Aorta (tissue), 5 donors: Measurements from ENCODE around the gene METTL23. TPM values are rescaled to one million over a fixed set of nuclear protein-coding genes. Genes with fewer than 3 reads are reported as not detected.
"Not testable (repeated sequence)": the region's sequence is repeated elsewhere in the genome, so short reads cannot be mapped to it uniquely, and the experiment has no call there.

Source experiments
- ATAC-seq: fragments of 200-7000 bp; cut with Tn5 transposase; one replicate; pipeline ENCODE4 v1.9.1; 2022; ENCODE audit warnings: moderate library complexity; ENCODE audit not compliant: low FRiP score
- DNase-seq, 2 donors: peaks; one replicate each; pipeline ENCODE4 v3.0.0-alpha.2; 2020
- H3K27ac ChIP-seq, 2 donors: one replicate each; pipeline ENCODE4 v1.5.1; 2013; ENCODE audit warnings: low read length in 2 of 2, mild to moderate bottlenecking in 2 of 2, moderate library complexity in 2 of 2, control low read depth in 1 of 2, inconsistent platforms in 1 of 2, low read depth in 1 of 2
- H3K27me3 ChIP-seq, 2 donors: one replicate each; pipeline ENCODE4 v1.6.1; 2013; ENCODE audit warnings: control low read depth in 1 of 2, low read length in 1 of 2, mild to moderate bottlenecking in 1 of 2, moderate library complexity in 1 of 2; ENCODE audit not compliant: insufficient read depth in 2 of 2, control insufficient read depth in 1 of 2
- H3K36me3 ChIP-seq, 2 donors: one replicate each; pipeline ENCODE4 v1.6.1; 2013; ENCODE audit warnings: control low read depth in 1 of 2, low read length in 1 of 2, mild to moderate bottlenecking in 1 of 2; ENCODE audit not compliant: insufficient read depth in 2 of 2, control insufficient read depth in 1 of 2
- H3K4me1 ChIP-seq, 2 donors: one replicate each; pipeline ENCODE4 v1.6.1; 2013; ENCODE audit warnings: low read length in 2 of 2, control low read depth in 1 of 2, mild to moderate bottlenecking in 1 of 2, moderate library complexity in 1 of 2; ENCODE audit not compliant: insufficient read depth in 2 of 2, control insufficient read depth in 1 of 2
- H3K4me3 ChIP-seq, 2 donors: one replicate each; pipeline ENCODE4 v1.5.1; 2013; ENCODE audit warnings: low read length in 2 of 2, control low read depth in 1 of 2, mild to moderate bottlenecking in 1 of 2
- H3K9me3 ChIP-seq: one replicate; pipeline ENCODE4 v1.6.1; 2013; ENCODE audit warnings: mild to moderate bottlenecking, low read length; ENCODE audit not compliant: control insufficient read depth
- WGBS, 2 donors: extraction: QIAGEN DNeasy Blood & Tissue Kit; methylation state at CpG; one replicate each; pipeline ENCODE4 v1.1.7; 2013; 5-methylcytosine and 5-hydroxymethylcytosine counted together
- intact Hi-C, 2 donors: fragments of 100-400 bp; cut with DNase I; formaldehyde crosslinking; loops; one replicate each; pipeline versions ENCODE4 v1.14.2 to v1.15.0; 2022
- polyA plus RNA-seq, 2 donors: library from polyadenylated mRNA; stranded (reverse); fragments of 200-250 nt; gene quantifications; one replicate each; pipeline ENCODE4 v1.2.3, GENCODE V29; 2013
- total RNA-seq, 2 donors: library from RNA; stranded (reverse); fragmentation: NEBNext Ultra II Directional; extraction: Animal tissue kit (Norgen Biotek cat#: 25700); gene quantifications; one replicate each; pipeline ENCODE4 v1.2.1, GENCODE V29; 2021
- donor health status: healthy with polysubstance abuse.
- donor health status: Bipolar disorder and iron deficiency.
- donor health status: DM: no; HTN: no; CAD: no.
- donor health status: DM: no; HTN: no; CAD: no.
- donor health status: DM: yes; HTN: yes; CAD: no.

The METTL23 gene
- total and polyA plus RNA-seq, 4 donors = 26.8 to 37.5 (median 28.2) TPM

DNA sequence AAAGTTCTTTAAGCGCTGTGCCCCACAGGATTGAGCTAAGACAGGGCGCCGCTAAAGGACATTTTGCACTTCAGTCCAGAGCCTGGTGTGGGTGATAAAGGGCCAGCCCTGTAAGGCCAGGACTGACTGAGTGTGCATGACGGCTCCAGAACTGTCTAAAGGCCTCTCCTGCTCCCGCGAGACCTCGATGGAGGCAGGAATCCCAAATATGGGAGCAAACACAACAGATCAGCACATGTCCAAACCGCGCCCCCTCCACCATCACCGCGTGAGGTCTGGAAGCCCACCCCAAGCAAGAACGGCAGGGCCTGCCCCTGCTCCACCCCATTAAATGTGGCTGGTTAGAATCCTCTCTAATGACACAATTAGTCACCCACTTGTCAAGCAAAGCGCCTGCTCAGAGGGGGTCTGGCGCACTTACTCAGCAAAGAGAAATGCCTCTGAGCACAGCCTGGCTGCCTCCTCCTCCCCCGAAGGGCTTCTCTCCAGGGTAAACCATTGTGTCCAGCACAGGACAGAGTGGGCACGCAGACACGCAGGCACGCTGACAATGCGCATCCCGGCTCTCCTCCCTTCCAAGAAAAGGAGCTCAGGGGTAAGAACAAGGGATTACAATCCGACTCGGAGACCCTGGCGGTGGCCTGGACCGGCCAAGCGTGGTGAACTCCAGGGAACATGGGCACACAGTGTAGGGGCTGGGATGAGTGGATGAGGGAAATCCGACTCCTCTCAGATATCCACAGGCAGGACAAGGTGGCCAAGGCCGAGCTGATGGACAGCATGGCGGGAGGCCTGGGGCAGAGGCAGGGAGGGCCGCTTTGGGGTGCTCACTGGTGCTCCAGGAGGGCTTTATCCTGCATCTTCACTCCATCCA, 17.3 kb upstream of the METTL23 start:
- Histone ChIP-seq H3K4me1 (peaks cover 2 to 3% of the 10 kb centered on the region in 2 donors), H3K27me3 (no peaks in the 10 kb centered on the region), H3K27ac (peak overlapping the region; percentile 79 to 88), H3K9me3 (no peaks in the 10 kb centered on the region), H3K36me3 (peaks cover 0 to 2% of the 10 kb centered on the region in 2 donors), H3K4me3 (peak overlapping the region; percentile 51 to 86)
- intact Hi-C loops = no loop called here
- DNase-seq (peak; percentile 95 to 97), ATAC-seq (peak; percentile 90)
- WGBS, 2 donors = 2 to 9% methylated on average over 29 of the region's 29 CpGs

DNA sequence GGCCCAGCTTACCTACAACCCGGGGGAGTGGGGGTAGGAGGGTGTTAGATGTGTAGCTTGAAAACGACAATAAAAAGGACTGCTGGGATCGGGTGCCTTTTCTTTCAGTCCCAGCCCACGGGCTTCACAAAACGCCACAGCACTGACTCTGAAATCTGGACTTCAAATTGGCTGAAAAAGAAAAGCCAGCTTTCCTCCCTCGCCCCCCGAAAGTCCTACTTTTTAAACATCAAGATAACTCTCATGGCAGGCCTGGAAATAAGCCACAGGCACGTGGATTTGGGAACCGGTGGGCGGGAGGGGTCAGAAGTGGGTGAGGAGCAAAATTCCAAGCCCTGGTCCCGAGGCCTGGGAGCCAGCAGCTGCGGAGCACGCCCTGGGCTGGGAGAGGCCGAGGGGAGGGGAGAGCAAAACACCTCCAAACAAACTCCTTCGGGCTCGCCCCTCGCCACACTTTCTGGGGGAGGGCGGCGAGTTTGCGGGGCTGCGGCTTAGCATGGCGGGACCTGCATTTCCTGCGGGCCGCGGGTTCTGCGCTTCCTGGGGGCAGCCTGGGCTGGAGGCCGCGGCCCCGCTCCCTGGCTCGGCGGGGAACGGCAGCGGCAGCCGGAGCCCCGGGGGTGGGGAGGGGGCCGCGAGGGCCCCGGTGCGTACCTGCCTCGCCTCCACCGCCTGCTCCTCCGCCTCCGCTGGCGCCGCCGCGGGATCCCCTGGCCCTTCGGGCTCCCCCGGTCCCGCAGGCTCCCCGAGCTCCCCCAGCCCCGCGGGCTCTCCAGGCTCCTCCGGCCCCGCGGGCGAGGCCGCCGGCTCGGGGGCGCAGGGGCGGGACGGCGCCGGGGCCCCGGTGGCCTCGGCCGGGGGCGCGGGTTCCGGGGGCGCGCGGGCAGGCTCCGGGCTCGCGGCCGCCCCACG, 16.4 kb upstream of the METTL23 start:
- 1% methylated on average over 36 to 50 of the region's 79 CpGs for WGBS, 2 donors
- ATAC-seq = peak; percentile 56
- peak in 1 of 2 donors; percentile 78 for DNase-seq
- H3K9me3 ChIP-seq, H3K4me1 ChIP-seq, H3K36me3 ChIP-seq, H3K27me3 ChIP-seq: not testable (repeated sequence)
- Histone ChIP-seq H3K27ac (peak overlapping the region; percentile 79 to 88), H3K4me3 (peak overlapping the region; percentile 51 to 86)
- intact Hi-C loops = loop anchor here (10.0 kb wide), 2 partner anchors 155 to 185 kb away; no protein-coding TSS in a partner anchor

GRCh38 chr17:76710863-76711611, 15.6 kb upstream of the METTL23 start, which contains the start of gene MXRA7:
TSS of gene MXRA7 (minus strand) at chr17:76710965. CDS start at chr17:76710946, 19 bp downstream.
- DNase-seq (peak; percentile 83 to 94), ATAC-seq (peak; percentile 75)
- Histone ChIP-seq H3K4me1 (peaks cover 2 to 3% of the 10 kb centered on the region in 2 donors), H3K27ac (peak within 1 kb of the TSS; percentile 79 to 89), H3K9me3 (no peaks in the 10 kb centered on the region), H3K27me3 (no peaks in the 10 kb centered on the region), H3K36me3 (peaks cover 0 to 2% of the 10 kb centered on the region in 2 donors), H3K4me3 (peak within 1 kb of the TSS; percentile 51 to 86)
- intact Hi-C loops = loop anchor here (10.0 kb wide), 2 partner anchors 156 to 186 kb away; no protein-coding TSS in a partner anchor
- whole genome bisulfite sequencing, 2 donors = 1 to 4% methylated on average over 25 to 56 of the region's 56 CpGs

DNA sequence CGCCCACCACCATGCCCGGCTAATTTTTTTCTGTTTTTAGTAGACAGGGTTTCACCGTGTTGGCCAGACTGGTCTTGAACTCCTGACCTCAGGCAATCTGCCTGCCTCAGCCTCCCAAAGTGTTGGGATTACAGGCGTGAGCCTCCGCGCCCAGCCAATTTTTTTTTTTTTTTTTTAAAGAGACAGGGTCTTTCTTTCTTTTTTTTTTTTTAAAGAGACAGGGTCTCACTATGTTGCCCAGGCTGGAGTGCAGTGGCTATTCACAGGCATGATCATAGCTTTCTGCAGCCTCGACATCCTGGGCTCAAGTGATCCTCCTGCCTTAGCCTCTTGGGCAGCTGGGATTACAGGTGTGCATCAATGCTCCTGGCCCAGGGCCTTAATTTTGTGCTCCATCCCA, 14.3 kb upstream of the METTL23 start:
- H3K27ac ChIP-seq, H3K9me3 ChIP-seq, ATAC-seq, DNase-seq, H3K4me1 ChIP-seq, H3K4me3 ChIP-seq, H3K27me3 ChIP-seq, H3K36me3 ChIP-seq: not testable (repeated sequence)
- 53 to 55% methylated on average over 7 of the region's 7 CpGs for WGBS, 2 donors
- intact Hi-C loops = loop anchor here (10.0 kb wide), 2 partner anchors 158 to 188 kb away; no protein-coding TSS in a partner anchor

DNA sequence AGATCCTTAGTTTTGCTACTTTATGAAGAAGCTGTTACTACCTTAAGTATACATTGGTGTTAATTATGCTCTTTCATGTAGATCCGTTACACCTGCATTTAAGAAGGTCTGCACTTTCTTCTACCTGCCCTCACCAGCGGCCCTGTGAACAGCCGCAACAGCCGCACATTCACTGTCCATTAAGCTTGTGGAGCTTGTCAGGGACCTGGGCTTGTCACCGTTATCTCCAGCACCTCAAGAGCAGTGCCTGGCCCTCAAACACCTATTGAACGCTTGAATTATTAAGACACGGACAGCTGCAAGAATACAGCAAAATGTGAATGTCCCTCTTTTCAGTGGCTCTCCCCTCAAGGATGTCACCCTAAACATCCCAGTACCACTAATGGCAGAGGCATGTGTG, 12.9 kb upstream of the METTL23 start:
- no peaks in the 10 kb centered on the region for H3K27me3 ChIP-seq
- ATAC-seq = no peak
- intact Hi-C loops = loop anchor here (2.0 to 10.0 kb wide), 3 partner anchors 25 to 189 kb away; no protein-coding TSS in a partner anchor
- no peak overlapping the region for H3K27ac ChIP-seq
- H3K36me3 ChIP-seq = peaks cover 2 to 8% of the 10 kb centered on the region in 2 donors
- H3K4me3 ChIP-seq = no peak overlapping the region
- no peaks in the 10 kb centered on the region for H3K9me3 ChIP-seq
- WGBS, 2 donors = 90 to 91% methylated on average over 7 of the region's 7 CpGs
- peak in 1 of 2 donors; percentile 28 for DNase-seq
- H3K4me1 ChIP-seq = no peaks in the 10 kb centered on the region

DNA sequence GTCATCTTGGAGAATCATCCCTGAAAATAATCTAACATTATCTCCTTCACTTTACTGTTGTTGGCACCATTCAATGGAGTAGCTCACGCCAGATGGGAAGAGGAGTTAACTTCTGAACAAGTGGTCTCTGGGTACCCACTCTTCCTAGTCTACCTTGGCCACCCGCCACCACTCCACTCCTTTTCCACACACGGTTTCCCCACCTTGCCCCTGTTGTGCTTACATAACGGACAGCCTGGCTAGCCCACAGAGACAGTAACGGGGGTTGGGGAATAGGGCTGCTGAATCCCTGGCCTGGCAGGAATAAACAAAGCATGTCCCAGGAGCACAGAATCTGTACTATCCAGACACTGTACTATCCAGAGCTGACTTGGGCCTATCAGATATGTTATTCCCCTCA, 12.3 kb upstream of the METTL23 start:
- ATAC-seq (no peak), DNase-seq (no peak)
- H3K9me3 ChIP-seq = no peaks in the 10 kb centered on the region
- 67 to 69% methylated on average over 5 of the region's 5 CpGs for WGBS, 2 donors
- no peaks in the 10 kb centered on the region for H3K27me3 ChIP-seq
- intact Hi-C loops = loop anchor here (2.0 to 10.0 kb wide), 3 partner anchors 26 to 190 kb away; no protein-coding TSS in a partner anchor
- no peak overlapping the region for H3K27ac ChIP-seq
- H3K4me3 ChIP-seq = no peak overlapping the region
- H3K4me1 ChIP-seq = no peaks in the 10 kb centered on the region
- peaks cover 4 to 8% of the 10 kb centered on the region in 2 donors for H3K36me3 ChIP-seq

GRCh38 chr17:76714822-76715495, 11.7 kb upstream of the METTL23 start:
- no peaks in the 10 kb centered on the region for H3K4me1 ChIP-seq
- ATAC-seq (peak; percentile 47), DNase-seq (peak; percentile 82 to 91)
- H3K4me3 ChIP-seq = no peak overlapping the region
- WGBS, 2 donors = 12 to 23% methylated on average over 4 of the region's 4 CpGs
- H3K36me3 ChIP-seq = peaks cover 4 to 11% of the 10 kb centered on the region in 2 donors
- no peak overlapping the region for H3K27ac ChIP-seq
- H3K9me3 ChIP-seq = no peaks in the 10 kb centered on the region
- no peaks in the 10 kb centered on the region for H3K27me3 ChIP-seq
- intact Hi-C loops = loop anchor here (2.0 to 10.0 kb wide), 4 partner anchors 26 to 190 kb away; no protein-coding TSS in a partner anchor
